ENCODE data around the gene KRT12.
"Not testable (repeated sequence)": the region's sequence is repeated elsewhere in the genome, so short reads cannot be mapped to it uniquely, and the experiment has no call there.

GRCh38 chr17:40814657-40815056, 52.4 kb downstream of the KRT12 start:
- TF ChIP-seq CTCF, POLR2A (IDR thresholded peaks at IDR 0.05): not testable (repeated sequence)
